Hindlimb muscle (tissue), 1 donor: ENCODE results near the gene TRIM33. TPM values are rescaled to one million over a fixed set of nuclear protein-coding genes. Genes with fewer than 3 reads are reported as not detected.
A peak's percentile ranks its signal among the peaks of the same experiment; 100 is the strongest.
"Not testable (repeated sequence)": the region's sequence is repeated elsewhere in the genome, so short reads cannot be mapped to it uniquely, and the experiment has no call there.

ENCODE experiments used
- DNase-seq: peaks from one replicate; pipeline ENCODE4 v3.0.0-alpha.2; 2013
- polyA plus RNA-seq: library from polyadenylated mRNA; unstranded; fragments of 120-200 nt; gene quantifications from one replicate; pipeline ENCODE4 v1.2.1, GENCODE V29; 2013; ENCODE audit not compliant: insufficient read length

Gene TRIM33
- polyA plus RNA-seq, 1 donor = 19.3 TPM

GRCh38 chr1:114510274-114511031, 550 bp downstream of the TRIM33 start:
- no peak for DNase-seq

GRCh38 chr1:114509596-114510273, 1.3 kb downstream of the TRIM33 start:
- peak; percentile 13 for DNase-seq

- DNase-seq = no peak
Observed at GRCh38 chr1:114508386-114508898, 2.6 kb downstream of the TRIM33 start.

- no peak for DNase-seq
Observed at GRCh38 chr1:114507513-114507912, 3.5 kb downstream of the TRIM33 start.

- DNase-seq = no peak
Observed at GRCh38 chr1:114505148-114505561, 5.8 kb downstream of the TRIM33 start.

- DNase-seq = no peak
Observed at GRCh38 chr1:114503916-114504422, 7.0 kb downstream of the TRIM33 start.

GRCh38 chr1:114502080-114502479, 8.9 kb downstream of the TRIM33 start:
- DNase-seq = no peak

DNA sequence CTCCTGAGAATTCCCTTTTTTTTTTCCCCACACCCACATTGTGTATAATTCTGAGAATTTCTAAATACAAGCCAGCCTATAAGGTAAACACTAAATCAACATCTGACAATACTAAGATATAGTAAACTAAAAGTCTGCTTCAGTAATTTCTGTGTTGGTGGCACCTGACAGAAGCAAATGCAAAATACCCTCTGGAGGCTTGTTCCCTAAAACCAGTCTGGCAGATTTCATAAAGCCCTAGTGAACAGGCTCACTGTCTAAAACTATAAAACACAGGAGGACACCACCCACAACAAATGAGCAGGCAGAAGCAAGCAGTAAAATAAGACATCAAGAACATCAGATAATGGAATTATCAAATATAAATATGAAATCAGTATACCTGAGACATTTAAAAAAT, 11.5 kb downstream of the TRIM33 start:
- DNase-seq = no peak

GRCh38 chr1:114496089-114496488, 14.9 kb downstream of the TRIM33 start:
- DNase-seq = no peak

- no peak for DNase-seq
Observed at GRCh38 chr1:114495486-114495885, 15.5 kb downstream of the TRIM33 start.

- no peak for DNase-seq
Observed at GRCh38 chr1:114492978-114493377, 18.0 kb downstream of the TRIM33 start.

- no peak for DNase-seq
Observed at GRCh38 chr1:114490274-114490693, 20.7 kb downstream of the TRIM33 start.

DNA sequence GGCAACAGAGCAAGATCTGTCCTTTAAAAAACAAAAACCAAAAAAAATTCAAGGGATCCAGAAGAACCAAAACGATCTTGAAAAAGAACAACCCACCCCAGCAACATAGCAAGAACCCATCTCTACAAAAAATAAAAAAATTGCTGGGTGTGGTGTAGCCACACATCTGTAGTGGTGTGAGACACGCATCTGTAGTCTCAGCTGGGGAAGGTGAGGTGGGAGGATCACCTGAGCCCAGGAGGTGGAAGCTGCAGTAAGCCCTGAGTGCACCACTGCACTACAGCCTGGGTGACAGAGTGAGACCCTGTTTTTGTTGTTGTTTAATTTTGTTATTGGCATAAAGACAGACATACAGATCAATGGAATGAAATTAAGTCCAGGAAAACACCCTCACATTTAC, 22.3 kb downstream of the TRIM33 start:
- DNase-seq = no peak

- DNase-seq = no peak
Observed at GRCh38 chr1:114485286-114485685, 25.7 kb downstream of the TRIM33 start.

GRCh38 chr1:114482585-114482984, 28.4 kb downstream of the TRIM33 start:
- no peak for DNase-seq

DNA sequence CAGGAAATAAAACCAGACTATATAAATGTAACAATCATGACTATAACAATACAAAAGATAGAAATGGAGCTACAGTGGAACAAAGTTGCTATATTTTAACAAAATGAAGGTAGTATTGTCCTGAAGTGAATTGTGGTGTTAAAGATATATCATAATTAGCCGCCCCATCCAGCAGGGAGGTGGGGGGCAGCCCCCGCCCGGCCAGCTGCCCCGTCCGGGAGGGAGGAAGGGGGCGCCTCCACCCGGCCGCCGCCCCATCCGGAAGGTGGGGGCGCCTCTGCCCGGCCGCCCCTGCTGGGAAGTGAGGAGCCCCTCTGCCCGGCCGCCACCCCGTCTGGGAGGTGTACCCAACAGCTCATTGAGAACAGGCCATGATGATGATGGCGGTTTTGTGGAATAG, 31.4 kb downstream of the TRIM33 start:
- DNase-seq = not testable (repeated sequence)

DNA sequence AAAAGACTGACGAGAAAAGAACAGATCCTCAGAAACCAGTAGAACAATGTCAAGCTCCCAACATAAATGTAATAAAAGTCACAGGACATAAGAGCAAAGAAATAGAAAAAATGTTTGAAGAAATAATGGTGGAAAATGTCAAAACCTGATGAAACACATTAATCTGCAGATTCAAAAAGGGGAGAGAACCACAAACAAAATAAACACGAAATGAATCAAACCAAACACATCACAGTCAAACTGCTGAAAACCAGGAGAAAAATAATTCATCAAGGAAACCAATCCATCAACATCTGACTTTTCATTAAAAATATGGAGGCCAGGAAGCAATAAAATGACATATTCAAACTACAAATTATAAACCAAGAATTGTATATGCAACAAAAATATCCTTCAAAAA, 31.9 kb downstream of the TRIM33 start:
- no peak for DNase-seq

DNA sequence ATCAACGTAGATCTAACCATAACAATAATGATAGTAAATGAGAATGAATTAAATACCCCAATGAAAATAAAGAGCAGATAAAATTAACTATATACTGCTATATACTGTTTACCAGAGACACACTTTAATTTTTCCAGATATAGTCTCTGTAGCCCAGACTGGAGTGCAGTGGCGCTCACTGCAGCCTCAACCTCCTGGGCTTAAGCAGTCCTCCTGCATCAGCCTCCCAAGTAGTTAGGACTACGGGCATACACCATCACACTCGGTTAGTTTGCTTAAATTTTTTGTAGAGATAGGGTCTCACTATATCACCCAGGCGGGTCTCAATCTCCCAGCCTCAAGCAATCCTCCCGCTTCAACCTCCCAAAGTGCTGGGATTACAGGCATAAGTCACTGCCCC, 37.2 kb downstream of the TRIM33 start:
- DNase-seq = no peak

GRCh38 chr1:114472408-114472807, 38.6 kb downstream of the TRIM33 start:
- no peak for DNase-seq

DNA sequence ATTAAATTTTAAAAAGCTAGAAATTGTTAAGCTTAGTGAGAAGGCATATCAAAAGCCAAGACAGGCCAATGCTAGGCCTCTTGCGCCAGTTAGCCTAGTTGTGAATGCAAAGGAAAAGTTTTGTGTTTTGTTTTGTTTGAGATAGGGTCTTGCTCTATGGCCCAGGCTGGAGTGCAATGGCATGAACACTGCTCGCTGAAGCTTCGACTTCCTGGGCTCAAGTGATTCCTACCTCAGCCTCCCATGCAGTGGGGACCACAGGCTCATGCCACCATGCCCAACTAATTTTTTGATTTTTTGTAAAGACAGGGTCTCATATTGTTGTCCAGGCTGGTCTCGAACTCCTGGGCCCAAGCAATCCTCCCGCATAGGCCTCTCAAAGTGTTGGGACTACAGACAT, 40.3 kb downstream of the TRIM33 start:
- no peak for DNase-seq

- no peak for DNase-seq
Observed at GRCh38 chr1:114468710-114469468, 42.1 kb downstream of the TRIM33 start.

DNA sequence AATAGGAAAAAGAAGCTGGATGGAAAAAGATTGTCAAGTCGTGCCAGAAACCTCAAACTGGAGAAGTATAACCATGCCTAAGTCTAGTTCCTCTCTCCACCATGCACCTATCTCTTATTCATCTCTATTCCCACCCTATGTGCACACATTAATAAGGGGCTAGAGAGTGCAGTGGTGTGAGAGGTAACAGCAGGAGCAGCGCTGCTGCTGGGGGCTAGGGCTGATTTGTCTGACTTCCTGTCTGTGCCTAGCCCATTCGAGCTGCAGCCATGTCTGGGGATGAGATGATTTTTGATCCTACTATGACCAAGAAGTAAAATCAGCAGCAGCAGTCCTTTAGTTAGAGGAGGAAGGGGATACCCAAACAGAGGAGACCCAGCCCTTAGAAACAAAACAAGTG, 43.0 kb downstream of the TRIM33 start:
- DNase-seq = no peak

GRCh38 chr1:114467491-114467890, 43.5 kb downstream of the TRIM33 start:
- no peak for DNase-seq
